Activated CD8-positive, alpha-beta memory T cell treated with anti-CD3 and anti-CD28 coated beads, Interleukin-2, amount 10 ng/mL, durations not matched to agents 7 days and 5 days (primary cell): ENCODE measurements around the gene PACRG. TPM values are rescaled to one million over a fixed set of nuclear protein-coding genes. Genes with fewer than 3 reads are reported as not detected.

Source experiments
- ATAC-seq: fragments of 150-1000 bp; cut with Tn5 transposase; one replicate; pipeline ENCODE4 v1.10.0; 2021; ENCODE audit warnings: moderate library complexity
- CTCF ChIA-PET: fragments of 350-600 bp; sonication (Branson Sonifier 250); formaldehyde crosslinking; loops from one replicate; lab custom pipeline; 2021; ENCODE audit warnings: antibody characterized with exemption; lab: Charles Lee
- DNase-seq: peaks from one replicate; pipeline ENCODE4 v3.0.0-alpha.2; 2020
- H3K27ac Mint-ChIP-seq: one replicate; pipeline ENCODE4 v1.8.0; 2021; ENCODE audit warnings: mild to moderate bottlenecking, mixed read lengths
- H3K27me3 Mint-ChIP-seq: one replicate; pipeline ENCODE4 v1.8.0; 2021; ENCODE audit warnings: mixed read lengths
- H3K36me3 Mint-ChIP-seq: one replicate; pipeline ENCODE4 v1.8.0; 2021; ENCODE audit warnings: mild to moderate bottlenecking, mixed read lengths
- H3K4me1 Mint-ChIP-seq: one replicate; pipeline ENCODE4 v1.8.0; 2021; ENCODE audit warnings: mixed read lengths
- H3K4me3 Mint-ChIP-seq: one replicate; pipeline ENCODE4 v1.8.0; 2021; ENCODE audit warnings: mild to moderate bottlenecking, moderate library complexity, mixed read lengths
- H3K9me3 Mint-ChIP-seq: one replicate; pipeline ENCODE4 v1.8.0; 2022; ENCODE audit warnings: low read depth, mixed read lengths
- total RNA-seq, 2 experiments: library from RNA; stranded (reverse); gene quantifications; one replicate each; pipeline ENCODE4 v1.2.3, GENCODE V29; 2021

PACRG gene
- total RNA-seq, 2 experiments from 2014 or later: not detected

DNA sequence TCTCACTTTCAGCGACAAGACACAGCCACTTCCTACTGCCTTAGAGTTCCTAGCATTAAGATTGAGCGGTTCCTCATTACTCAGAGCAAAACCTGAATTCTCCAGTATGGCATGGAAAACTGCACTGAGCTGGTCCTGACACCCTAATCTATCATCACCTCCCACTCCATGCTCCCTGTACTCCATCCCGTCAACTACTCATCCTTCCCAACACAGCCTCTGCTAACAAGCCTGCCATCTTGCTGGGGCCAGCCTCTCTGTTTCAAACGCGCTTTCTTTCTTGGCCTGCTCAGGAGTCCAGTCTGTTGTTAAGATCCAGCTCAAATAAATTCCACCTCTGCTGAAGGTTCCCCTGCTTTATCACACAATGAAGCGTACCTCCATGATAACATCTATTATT lies 12.2 kb upstream of the PACRG start:
- Mint-ChIP-seq H3K4me1 (no peaks in the 10 kb centered on the region), H3K9me3 (peaks cover 10% of the 10 kb centered on the region), H3K4me3 (no peak overlapping the region), H3K27me3 (no peaks in the 10 kb centered on the region), H3K36me3 (no peaks in the 10 kb centered on the region), H3K27ac (no peak overlapping the region)
- CTCF ChIA-PET: no interaction called here
- DNase-seq: no peak
- ATAC-seq: no peak

DNA sequence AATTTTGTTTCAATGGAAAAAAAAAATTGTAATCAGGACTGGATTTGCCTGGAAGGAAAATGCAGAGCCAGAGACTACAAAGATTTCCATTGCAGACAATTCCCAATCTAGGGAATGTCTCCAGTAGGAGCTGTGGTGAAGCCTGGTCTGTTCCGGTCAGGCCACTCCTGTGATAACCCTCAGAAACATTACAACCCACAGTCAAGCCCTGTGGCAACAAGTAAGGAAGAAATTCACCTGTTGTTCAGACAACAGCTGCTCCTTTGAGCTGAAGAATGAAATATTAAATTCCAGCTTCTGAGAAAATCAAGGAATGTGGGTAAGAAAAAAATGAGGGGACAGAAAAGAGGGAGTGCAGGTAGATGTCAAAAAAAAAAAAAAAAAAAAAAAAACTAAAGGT lies 8.2 kb upstream of the PACRG start:
- H3K27ac Mint-ChIP-seq: no peak overlapping the region
- H3K4me1 Mint-ChIP-seq: no peaks in the 10 kb centered on the region
- no peak for DNase-seq
- no peaks in the 10 kb centered on the region for H3K27me3 Mint-ChIP-seq
- no peak overlapping the region for H3K4me3 Mint-ChIP-seq
- CTCF ChIA-PET: no interaction called here
- no peaks in the 10 kb centered on the region for H3K36me3 Mint-ChIP-seq
- no peak for ATAC-seq
- H3K9me3 Mint-ChIP-seq: peaks cover 10% of the 10 kb centered on the region

DNA sequence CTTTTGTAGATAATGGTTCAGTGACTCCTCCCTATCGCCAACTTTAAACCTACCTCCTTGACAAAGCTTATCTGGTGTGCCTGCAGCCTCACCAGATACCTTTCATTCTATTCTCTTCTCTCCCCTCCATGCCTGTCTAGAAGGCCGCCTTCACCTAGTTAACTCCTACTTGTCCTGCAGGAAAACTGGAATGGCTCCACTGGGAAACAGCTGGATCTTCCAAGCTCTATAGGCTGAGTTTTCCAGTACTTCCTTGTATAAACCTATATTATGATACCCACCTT lies 6.4 kb upstream of the PACRG start:
- Mint-ChIP-seq H3K4me1 (no peaks in the 10 kb centered on the region), H3K4me3 (no peak overlapping the region), H3K9me3 (peaks cover 7% of the 10 kb centered on the region), H3K27me3 (no peaks in the 10 kb centered on the region), H3K36me3 (no peaks in the 10 kb centered on the region), H3K27ac (no peak overlapping the region)
- CTCF ChIA-PET: no interaction called here
- no peak for ATAC-seq
- no peak for DNase-seq

DNA sequence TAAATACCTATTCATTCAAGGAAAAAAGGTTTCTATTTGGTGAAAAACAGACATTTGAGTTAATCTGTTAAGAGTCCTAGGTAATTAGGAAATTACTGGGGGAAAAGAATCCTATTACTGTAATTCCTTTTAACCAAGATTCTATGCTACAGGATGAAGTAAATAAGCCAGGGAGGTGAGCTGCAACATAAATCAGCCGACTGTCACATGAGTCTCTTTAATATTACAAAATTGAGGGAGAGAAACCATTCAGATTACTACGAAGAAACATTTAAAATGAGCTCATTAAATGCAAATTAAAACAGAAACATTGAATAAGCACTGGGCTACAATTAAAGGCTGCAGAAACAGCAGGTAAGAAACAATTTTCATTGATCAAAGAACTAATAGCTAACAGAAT lies 5.5 kb upstream of the PACRG start:
- peaks cover 6% of the 10 kb centered on the region for H3K4me1 Mint-ChIP-seq
- H3K27ac Mint-ChIP-seq: no peak overlapping the region
- no peak overlapping the region for H3K4me3 Mint-ChIP-seq
- DNase-seq (no peak), ATAC-seq (no peak)
- CTCF ChIA-PET: no interaction called here
- H3K27me3 Mint-ChIP-seq: peaks cover 6% of the 10 kb centered on the region
- peaks cover 7% of the 10 kb centered on the region for H3K9me3 Mint-ChIP-seq
- H3K36me3 Mint-ChIP-seq: no peaks in the 10 kb centered on the region

DNA sequence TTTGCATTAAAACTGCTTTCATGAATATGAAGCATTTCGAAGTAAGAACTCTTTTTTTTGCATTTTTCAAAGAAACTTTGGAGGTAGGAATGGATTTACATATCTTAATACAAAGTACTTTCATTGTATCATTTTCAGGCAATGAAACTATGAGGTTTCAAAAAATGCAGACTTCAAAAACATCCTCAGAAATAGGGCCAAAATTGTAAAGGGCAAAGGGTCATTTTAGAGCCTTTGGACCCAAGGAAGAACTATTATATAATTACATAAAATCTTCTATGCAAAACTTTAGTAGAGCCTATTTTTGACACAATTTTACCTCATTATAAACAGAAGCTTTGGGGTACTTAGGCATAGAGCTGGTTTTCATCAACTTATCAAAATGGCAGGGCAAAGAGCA lies 5.1 kb upstream of the PACRG start:
- ATAC-seq (no peak), DNase-seq (no peak)
- CTCF ChIA-PET: no interaction called here
- no peak overlapping the region for H3K4me3 Mint-ChIP-seq
- no peaks in the 10 kb centered on the region for H3K36me3 Mint-ChIP-seq
- H3K27ac Mint-ChIP-seq: no peak overlapping the region
- H3K27me3 Mint-ChIP-seq: peaks cover 6% of the 10 kb centered on the region
- H3K9me3 Mint-ChIP-seq: peaks cover 7% of the 10 kb centered on the region
- peaks cover 6% of the 10 kb centered on the region for H3K4me1 Mint-ChIP-seq

DNA sequence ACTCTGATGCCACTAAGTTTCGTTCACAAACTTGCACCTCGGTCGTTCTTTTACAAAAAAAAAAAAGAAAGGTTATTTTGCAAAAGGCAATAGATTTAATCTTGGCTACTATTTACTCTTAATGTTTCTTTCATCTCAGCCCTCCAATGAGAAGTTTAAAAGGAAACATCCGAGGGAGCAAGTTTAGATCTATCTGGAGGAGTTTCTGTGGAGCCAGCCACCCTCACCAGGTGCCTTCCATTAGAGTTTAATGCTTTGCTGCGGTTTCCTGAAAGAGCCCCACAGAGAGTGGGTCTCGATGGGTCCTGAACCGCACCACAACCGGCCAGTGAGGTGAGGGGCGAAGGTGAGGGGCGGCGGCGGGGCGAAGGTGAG lies 840 bp upstream of the PACRG start:
- no peaks in the 10 kb centered on the region for H3K36me3 Mint-ChIP-seq
- CTCF ChIA-PET: no interaction called here
- ATAC-seq: no peak
- peak overlapping the region; percentile 81 for H3K4me3 Mint-ChIP-seq
- H3K27ac Mint-ChIP-seq: peak overlapping the region; percentile 72
- no peaks in the 10 kb centered on the region for H3K9me3 Mint-ChIP-seq
- H3K27me3 Mint-ChIP-seq: peaks cover 6% of the 10 kb centered on the region
- H3K4me1 Mint-ChIP-seq: peaks cover 6% of the 10 kb centered on the region
- no peak for DNase-seq

DNA sequence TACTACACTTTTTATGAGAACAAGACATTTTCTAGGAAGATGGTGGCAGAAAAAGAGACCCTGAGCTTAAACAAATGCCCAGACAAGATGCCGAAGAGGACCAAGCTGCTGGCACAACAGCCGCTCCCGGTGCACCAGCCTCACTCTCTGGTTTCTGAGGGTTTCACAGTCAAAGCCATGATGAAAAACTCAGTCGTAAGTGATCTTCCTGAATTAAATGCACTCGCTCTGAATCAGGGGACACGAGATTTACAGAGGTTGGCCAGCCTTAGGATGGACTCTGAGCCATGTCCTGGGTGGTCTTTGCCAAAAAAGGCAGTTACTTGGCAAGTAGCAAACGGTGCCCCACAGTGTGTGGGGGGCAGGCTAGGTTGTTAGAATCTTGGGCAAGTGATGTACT lies 423 bp downstream of the PACRG start:
- DNase-seq: no peak

DNA sequence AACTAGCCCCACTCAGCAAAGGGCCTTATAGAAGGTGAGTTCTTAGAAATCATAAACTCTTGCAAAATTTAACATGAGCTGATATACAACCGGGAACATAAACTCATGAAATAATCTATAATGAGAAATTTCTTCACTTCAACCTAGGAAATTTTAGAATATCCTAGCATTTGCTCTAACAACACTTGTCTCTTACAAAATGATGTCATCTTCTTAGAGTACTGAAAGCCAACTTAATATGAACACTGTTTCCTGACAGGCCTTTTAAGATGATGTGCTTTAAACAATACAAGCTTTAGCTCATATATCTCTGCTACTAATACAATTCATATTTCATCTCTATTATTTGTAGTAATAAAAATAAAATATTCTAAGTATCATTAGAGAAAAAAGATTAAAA lies 932 bp downstream of the PACRG start:
- ATAC-seq (no peak), DNase-seq (no peak)
- no peaks in the 10 kb centered on the region for H3K9me3 Mint-ChIP-seq
- H3K4me3 Mint-ChIP-seq: no peak overlapping the region
- no peaks in the 10 kb centered on the region for H3K36me3 Mint-ChIP-seq
- H3K4me1 Mint-ChIP-seq: peaks cover 8% of the 10 kb centered on the region
- H3K27me3 Mint-ChIP-seq: peaks cover 6% of the 10 kb centered on the region
- no peak overlapping the region for H3K27ac Mint-ChIP-seq
- CTCF ChIA-PET: no interaction called here

More for the DNA sequence above, 423 bp downstream of the PACRG start:
- ATAC-seq: no peak
- peak overlapping the region; percentile 28 for H3K4me3 Mint-ChIP-seq
- H3K27ac Mint-ChIP-seq: peak overlapping the region; percentile 26
- no peaks in the 10 kb centered on the region for H3K9me3 Mint-ChIP-seq
- H3K36me3 Mint-ChIP-seq: no peaks in the 10 kb centered on the region
- H3K27me3 Mint-ChIP-seq: peaks cover 6% of the 10 kb centered on the region
- H3K4me1 Mint-ChIP-seq: peaks cover 6% of the 10 kb centered on the region
- CTCF ChIA-PET: no interaction called here

DNA sequence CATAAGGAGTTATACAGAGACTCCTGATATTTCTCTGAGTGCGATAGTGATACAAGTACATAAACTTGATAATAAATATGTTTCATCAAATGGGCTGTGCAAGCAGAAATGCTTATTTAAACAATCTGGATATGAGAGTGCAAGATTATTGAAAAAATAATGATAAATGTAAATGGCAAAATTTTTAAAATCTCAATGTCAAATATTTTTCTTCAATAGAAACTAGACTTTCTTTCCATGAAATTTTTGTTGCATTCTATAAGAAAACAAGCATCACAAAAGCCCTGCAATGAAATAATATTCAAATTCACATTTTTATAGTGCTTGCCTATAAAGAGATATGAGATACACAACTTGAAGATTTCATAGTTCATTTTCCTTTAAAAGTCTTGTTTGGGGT lies 2.7 kb downstream of the PACRG start:
- no peaks in the 10 kb centered on the region for H3K36me3 Mint-ChIP-seq
- CTCF ChIA-PET: no interaction called here
- DNase-seq: no peak
- H3K9me3 Mint-ChIP-seq: no peaks in the 10 kb centered on the region
- peaks cover 6% of the 10 kb centered on the region for H3K27me3 Mint-ChIP-seq
- no peak for ATAC-seq
- peaks cover 9% of the 10 kb centered on the region for H3K4me1 Mint-ChIP-seq
- H3K4me3 Mint-ChIP-seq: no peak overlapping the region
- H3K27ac Mint-ChIP-seq: no peak overlapping the region

DNA sequence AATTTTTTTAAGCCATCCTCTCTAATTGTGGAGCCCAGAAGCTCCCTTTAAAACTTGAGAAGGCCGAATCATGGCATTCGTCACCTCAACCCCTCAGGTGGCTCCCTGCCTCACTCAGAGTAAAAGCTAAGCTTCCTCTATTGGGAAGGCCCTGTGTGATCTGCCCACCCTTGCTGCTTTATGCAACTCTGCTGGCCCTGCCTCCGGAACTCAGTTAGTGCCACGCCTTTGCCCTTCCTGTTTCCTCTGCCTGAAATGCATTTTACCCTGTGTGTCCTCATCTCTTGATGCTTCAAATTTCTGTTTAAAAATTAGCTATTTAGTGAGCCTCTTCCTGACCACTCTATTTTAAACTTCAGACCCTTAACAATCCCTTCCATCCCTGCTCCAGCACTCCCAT lies 5.7 kb downstream of the PACRG start:
- no peaks in the 10 kb centered on the region for H3K36me3 Mint-ChIP-seq
- H3K4me3 Mint-ChIP-seq: no peak overlapping the region
- no peaks in the 10 kb centered on the region for H3K9me3 Mint-ChIP-seq
- CTCF ChIA-PET: no interaction called here
- DNase-seq (no peak), ATAC-seq (no peak)
- no peak overlapping the region for H3K27ac Mint-ChIP-seq
- peaks cover 3% of the 10 kb centered on the region for H3K4me1 Mint-ChIP-seq
- H3K27me3 Mint-ChIP-seq: no peaks in the 10 kb centered on the region

DNA sequence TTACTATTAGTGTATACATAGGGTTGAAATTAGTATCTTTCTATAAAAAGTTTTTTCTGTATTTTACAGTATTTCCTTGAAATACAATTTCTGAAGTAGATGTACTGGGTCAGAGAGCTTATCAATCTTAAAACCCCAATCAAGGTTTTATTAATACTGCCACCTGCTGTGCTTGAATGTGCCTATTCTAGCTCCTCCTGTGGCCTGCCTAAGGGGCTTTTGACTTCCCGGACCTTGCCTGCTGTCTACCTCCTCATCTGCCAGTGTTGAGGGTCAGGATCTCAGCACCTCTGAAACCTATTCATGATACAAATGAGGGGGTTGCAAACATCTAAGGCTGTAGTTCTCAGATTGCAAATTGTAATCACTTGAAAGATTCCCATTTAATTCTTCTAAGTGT lies 9.2 kb downstream of the PACRG start:
- DNase-seq (no peak), ATAC-seq (no peak)
- Mint-ChIP-seq H3K9me3 (no peaks in the 10 kb centered on the region), H3K4me1 (peaks cover 3% of the 10 kb centered on the region), H3K4me3 (no peak overlapping the region), H3K36me3 (no peaks in the 10 kb centered on the region), H3K27ac (no peak overlapping the region), H3K27me3 (no peaks in the 10 kb centered on the region)
- CTCF ChIA-PET: no interaction called here

DNA sequence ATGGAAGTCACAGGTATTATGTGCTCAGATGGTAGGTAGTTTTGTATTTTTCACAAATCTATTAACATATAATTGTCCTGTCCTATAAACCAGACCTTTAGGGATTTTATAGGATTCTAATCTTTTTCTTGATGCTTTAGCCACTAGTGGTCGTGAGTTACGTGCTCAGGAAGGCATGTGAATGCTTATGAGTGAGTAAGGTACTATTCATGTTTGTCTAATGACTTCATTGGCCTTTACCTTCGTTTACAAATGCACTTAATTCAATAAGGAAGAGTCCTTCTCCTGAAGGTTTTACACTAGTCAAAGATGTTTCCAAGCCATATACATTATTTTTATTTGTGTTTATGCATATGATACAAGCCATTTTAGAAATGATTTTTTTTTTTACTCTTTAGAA lies 23.0 kb downstream of the PACRG start:
- no peak for DNase-seq
- Mint-ChIP-seq H3K27ac (no peak overlapping the region), H3K27me3 (no peaks in the 10 kb centered on the region), H3K36me3 (no peaks in the 10 kb centered on the region), H3K4me3 (no peak overlapping the region), H3K4me1 (no peaks in the 10 kb centered on the region), H3K9me3 (peaks cover 2% of the 10 kb centered on the region)
- CTCF ChIA-PET: no interaction called here
- no peak for ATAC-seq

DNA sequence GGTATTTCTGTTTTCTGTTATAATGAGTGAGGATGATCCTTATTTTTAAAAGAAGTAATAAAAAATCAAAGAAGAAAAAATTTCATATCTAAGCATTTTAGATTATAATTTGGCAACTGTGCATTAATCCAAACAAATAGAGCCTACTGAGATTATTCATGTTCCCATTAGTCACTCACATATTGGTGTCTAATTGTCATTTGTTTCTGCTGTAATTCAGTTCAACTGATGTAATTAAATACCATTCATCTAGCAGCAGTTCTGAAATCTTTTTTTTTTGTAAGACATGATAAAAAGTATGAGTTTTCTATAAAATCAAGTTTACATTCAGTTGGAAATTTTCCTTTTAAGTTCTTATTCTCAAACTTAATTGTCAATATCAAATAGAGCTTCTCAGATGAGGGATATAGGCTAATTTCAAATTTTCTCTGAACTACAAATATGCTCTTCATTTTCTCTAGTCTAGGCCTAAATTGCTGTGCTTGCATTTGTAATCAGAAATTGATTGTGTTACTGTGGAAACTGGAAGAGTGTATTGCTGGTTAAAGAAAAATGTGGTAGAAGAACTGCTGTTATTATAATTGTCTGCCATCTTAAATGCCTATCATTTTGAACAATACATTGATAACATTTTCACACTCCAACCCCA lies 23.6 kb downstream of the PACRG start:
- no peaks in the 10 kb centered on the region for H3K27me3 Mint-ChIP-seq
- H3K9me3 Mint-ChIP-seq: peaks cover 2% of the 10 kb centered on the region
- DNase-seq: no peak
- no peaks in the 10 kb centered on the region for H3K36me3 Mint-ChIP-seq
- ATAC-seq: no peak
- no peak overlapping the region for H3K4me3 Mint-ChIP-seq
- CTCF ChIA-PET: no interaction called here
- H3K27ac Mint-ChIP-seq: no peak overlapping the region
- no peaks in the 10 kb centered on the region for H3K4me1 Mint-ChIP-seq

DNA sequence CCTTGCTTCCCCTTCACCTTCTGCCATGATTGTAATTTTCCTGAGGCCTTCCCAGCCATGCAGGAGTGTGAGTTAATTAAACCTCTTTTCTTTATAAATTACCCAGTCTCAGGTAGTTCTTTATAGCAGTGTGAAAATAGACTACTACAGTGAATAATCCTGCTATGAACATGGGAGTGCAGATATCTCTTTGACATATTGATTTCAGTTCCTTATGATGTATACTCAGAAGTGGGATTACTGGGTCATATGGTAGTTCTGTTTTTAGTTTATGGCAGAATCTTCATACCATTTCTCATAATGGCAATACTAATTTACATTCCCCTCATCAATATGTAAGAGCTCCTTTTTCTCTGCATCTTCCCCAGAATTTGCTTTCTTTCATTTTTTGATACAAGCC lies 26.0 kb downstream of the PACRG start:
- Mint-ChIP-seq H3K4me1 (no peaks in the 10 kb centered on the region), H3K9me3 (peaks cover 2% of the 10 kb centered on the region), H3K4me3 (no peak overlapping the region), H3K36me3 (no peaks in the 10 kb centered on the region), H3K27me3 (no peaks in the 10 kb centered on the region), H3K27ac (no peak overlapping the region)
- DNase-seq (no peak), ATAC-seq (no peak)
- CTCF ChIA-PET: no interaction called here

DNA sequence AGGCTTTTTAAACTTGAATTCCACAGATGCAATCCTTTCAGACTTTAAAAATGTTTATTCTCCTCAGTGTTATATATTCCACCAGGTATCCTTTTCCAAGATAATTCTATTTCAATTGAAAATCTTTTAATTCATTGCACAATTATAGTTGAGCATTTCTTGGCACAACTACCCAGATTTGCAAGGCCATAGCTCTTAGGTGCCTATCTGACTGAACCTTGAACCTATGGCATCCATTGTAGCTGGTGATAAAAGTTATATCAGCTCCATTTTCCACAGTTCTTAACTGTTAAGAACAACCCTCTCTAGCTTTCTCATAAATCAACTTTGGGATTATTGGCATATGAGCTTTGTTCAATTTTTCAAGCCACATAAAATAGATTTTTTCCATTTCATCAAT lies 42.4 kb downstream of the PACRG start:
- Mint-ChIP-seq H3K27ac (no peak overlapping the region), H3K27me3 (no peaks in the 10 kb centered on the region), H3K9me3 (peaks cover 6% of the 10 kb centered on the region), H3K4me1 (no peaks in the 10 kb centered on the region), H3K36me3 (no peaks in the 10 kb centered on the region), H3K4me3 (no peak overlapping the region)
- CTCF ChIA-PET: no interaction called here
- DNase-seq: no peak
- no peak for ATAC-seq
